Lung (tissue), 10 donors: ENCODE data around the gene CATSPER2. TPM values are rescaled to one million over a fixed set of nuclear protein-coding genes. Genes with fewer than 3 reads are reported as not detected.
"Not testable (repeated sequence)": the region's sequence is repeated elsewhere in the genome, so short reads cannot be mapped to it uniquely, and the experiment has no call there.

Experiments
- ATAC-seq: fragments of 200-7000 bp; cut with Tn5 transposase; one replicate; pipeline ENCODE4 v1.9.1; 2020; ENCODE audit warnings: moderate number of reproducible peaks; ENCODE audit not compliant: insufficient read depth, low FRiP score
- DNase-seq, 3 donors: peaks; one replicate each; pipeline ENCODE4 v3.0.0-alpha.2; 2013 to 2017
- H3K27ac ChIP-seq, 2 donors: one replicate each; pipeline ENCODE4 v1.5.1; 2013; ENCODE audit warnings: mild to moderate bottlenecking in 2 of 2, moderate library complexity in 2 of 2, control low read depth in 1 of 2, inconsistent platforms in 1 of 2, low read depth in 1 of 2, low read length in 1 of 2
- H3K27me3 ChIP-seq, 3 donors: one replicate each; pipeline ENCODE4 v1.5.1; 2013; ENCODE audit warnings: low read length in 2 of 3; ENCODE audit not compliant: control insufficient read depth in 3 of 3, insufficient read depth in 3 of 3
- H3K36me3 ChIP-seq, 4 donors: one replicate each; pipeline ENCODE4 v1.5.1; 2013; ENCODE audit warnings: low read length in 4 of 4, mild to moderate bottlenecking in 1 of 4, moderate library complexity in 1 of 4; ENCODE audit not compliant: control insufficient read depth in 4 of 4, insufficient read depth in 4 of 4
- H3K4me1 ChIP-seq, 5 donors: one replicate each; pipeline ENCODE4 v1.5.1; 2013; ENCODE audit warnings: low read length in 5 of 5, mild to moderate bottlenecking in 2 of 5, moderate library complexity in 1 of 5; ENCODE audit not compliant: control insufficient read depth in 5 of 5, insufficient read depth in 5 of 5
- H3K4me3 ChIP-seq: one replicate; pipeline ENCODE4 v1.5.1; 2013; ENCODE audit warnings: mild to moderate bottlenecking, control low read depth, moderate library complexity
- H3K9ac ChIP-seq, 2 donors: one replicate each; pipeline ENCODE4 v1.5.1; 2013; ENCODE audit warnings: low read length in 2 of 2, control low read depth in 1 of 2; ENCODE audit not compliant: insufficient read depth in 1 of 2
- H3K9me3 ChIP-seq, 4 donors: one replicate each; pipeline ENCODE4 v1.5.1; 2013; ENCODE audit warnings: low read length in 3 of 4, mild to moderate bottlenecking in 1 of 4, moderate library complexity in 1 of 4; ENCODE audit not compliant: control insufficient read depth in 4 of 4, insufficient read depth in 3 of 4
- WGBS, 2 donors: extraction: QIAGEN DNeasy Blood & Tissue Kit; methylation state at CpG; one replicate each; pipeline ENCODE4 v1.1.7; 2013; 5-methylcytosine and 5-hydroxymethylcytosine counted together
- polyA plus RNA-seq, 2 donors: library from polyadenylated mRNA; stranded (reverse); fragments of 200-250 nt; gene quantifications; one replicate each; pipeline ENCODE4 v1.2.1, GENCODE V29; 2013
- total RNA-seq, 2 donors: library from RNA; depleted of rRNA in 1 of 2; stranded (reverse); fragments of >200 nt in 1 of 2; gene quantifications; one replicate each; pipeline ENCODE4 v1.2.1, GENCODE V29; 2014 to 2021
- donor health status: Bipolar disorder and iron deficiency.
- donor health status: healthy.
- donor health status: DM: yes; HTN: yes; CAD: no.

The CATSPER2 gene
- total and polyA plus RNA-seq, 4 donors = 1.8 to 5.6 (median 3.6) TPM

DNA sequence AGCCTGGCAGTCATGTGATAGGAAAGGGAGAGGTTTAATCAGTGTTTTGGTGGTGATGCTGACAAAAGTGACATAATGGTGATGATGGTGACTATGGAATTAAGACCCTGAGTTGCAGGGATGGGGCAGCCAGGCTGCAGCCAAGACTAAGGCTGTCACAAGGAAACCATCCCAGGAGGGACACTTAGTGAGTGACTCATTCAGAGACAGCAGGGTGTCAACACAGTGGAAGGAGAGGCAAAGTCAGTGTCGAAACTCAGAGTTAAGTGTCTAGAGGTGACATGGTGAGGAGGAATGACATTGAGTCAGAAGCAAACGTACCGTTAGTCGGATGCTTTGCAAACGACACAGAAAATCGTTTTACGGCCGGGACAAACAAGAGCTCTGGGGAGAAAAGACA lies 14.7 kb upstream of the CATSPER2 start:
- H3K4me3 ChIP-seq, H3K36me3 ChIP-seq, H3K27me3 ChIP-seq, H3K4me1 ChIP-seq, DNase-seq, H3K9ac ChIP-seq, H3K9me3 ChIP-seq, H3K27ac ChIP-seq, ATAC-seq: not testable (repeated sequence)
- no CpG with 5 or more reads among the region's 8 CpGs for WGBS, 2 donors

DNA sequence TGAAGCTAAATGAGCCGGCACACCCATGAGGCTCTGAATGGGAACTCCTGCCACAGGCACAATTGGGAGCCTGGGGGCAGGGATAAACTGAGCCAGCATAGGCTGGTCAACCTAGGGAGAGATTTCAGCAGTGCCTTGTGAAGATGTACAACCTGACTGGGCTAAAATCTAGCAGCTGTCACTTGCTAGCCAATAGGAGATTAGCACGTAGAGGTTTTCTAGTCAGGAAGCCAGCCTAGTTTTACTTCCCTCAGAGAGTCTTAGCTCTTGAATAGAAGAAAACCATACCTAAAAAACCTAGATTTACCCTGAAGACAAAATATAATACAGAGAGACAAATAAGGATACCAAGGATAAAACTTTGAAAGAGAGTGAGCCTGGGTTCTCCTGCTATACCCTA lies 13.6 kb upstream of the CATSPER2 start:
- H3K36me3 ChIP-seq, H3K9ac ChIP-seq, H3K27me3 ChIP-seq, H3K9me3 ChIP-seq, ATAC-seq, H3K4me1 ChIP-seq, H3K27ac ChIP-seq, DNase-seq, H3K4me3 ChIP-seq: not testable (repeated sequence)
- WGBS, 2 donors = 100% methylated on average over 1 of the region's 2 CpGs

DNA sequence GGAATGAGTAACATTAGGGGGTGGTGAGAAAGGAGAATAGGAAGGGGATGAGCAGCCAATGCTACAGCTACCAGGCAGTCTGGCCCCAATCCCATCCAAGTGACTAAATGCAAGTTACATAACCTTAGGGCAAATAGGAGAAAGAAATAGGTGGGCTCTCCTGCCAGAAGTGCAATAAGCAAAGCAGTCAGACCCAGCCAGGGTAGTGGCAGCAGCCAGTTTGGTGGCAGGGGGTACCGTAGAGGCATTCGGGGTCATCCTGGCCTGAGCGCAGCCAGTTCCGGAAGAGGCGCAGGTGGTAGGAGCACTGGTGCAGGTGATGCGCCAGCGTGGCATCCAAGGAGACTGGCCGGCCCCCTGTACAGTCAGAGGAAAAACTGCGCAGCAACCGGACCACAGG lies 11.1 kb upstream of the CATSPER2 start:
- not testable (repeated sequence) for DNase-seq, H3K4me3 ChIP-seq, H3K27ac ChIP-seq, H3K9me3 ChIP-seq, H3K9ac ChIP-seq, H3K36me3 ChIP-seq, H3K4me1 ChIP-seq, H3K27me3 ChIP-seq, ATAC-seq
- 98 to 100% methylated on average over 2 to 7 of the region's 10 CpGs for WGBS, 2 donors

DNA sequence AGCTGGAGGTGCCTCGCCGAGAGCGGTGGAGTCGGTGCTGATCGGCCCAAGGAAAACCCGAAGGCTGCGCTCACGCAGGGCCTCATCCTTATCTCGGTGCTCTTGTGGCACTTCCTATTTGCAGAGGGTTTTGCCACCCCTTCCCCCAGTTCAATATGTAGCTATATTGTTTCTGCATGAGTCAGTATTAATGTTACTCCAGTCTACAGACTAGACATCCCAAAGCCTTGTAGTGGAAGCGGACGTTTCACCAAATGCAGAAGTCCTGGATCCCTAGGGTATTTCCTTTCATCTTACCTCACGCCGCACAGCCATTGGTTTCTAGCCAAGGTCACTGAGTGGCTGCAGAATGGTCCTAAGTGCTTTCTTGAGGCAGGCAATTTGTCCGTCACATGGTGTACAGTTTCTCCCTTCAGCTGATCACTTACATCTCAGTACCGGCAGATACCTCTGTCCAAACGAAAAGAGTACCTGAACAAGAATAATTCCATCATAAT lies 834 bp upstream of the CATSPER2 start:
- not testable (repeated sequence) for DNase-seq, H3K27ac ChIP-seq, H3K4me1 ChIP-seq, H3K36me3 ChIP-seq, H3K27me3 ChIP-seq, H3K9me3 ChIP-seq, H3K9ac ChIP-seq, H3K4me3 ChIP-seq, ATAC-seq
- WGBS, 2 donors = 93 to 98% methylated on average over 16 of the region's 16 CpGs

DNA sequence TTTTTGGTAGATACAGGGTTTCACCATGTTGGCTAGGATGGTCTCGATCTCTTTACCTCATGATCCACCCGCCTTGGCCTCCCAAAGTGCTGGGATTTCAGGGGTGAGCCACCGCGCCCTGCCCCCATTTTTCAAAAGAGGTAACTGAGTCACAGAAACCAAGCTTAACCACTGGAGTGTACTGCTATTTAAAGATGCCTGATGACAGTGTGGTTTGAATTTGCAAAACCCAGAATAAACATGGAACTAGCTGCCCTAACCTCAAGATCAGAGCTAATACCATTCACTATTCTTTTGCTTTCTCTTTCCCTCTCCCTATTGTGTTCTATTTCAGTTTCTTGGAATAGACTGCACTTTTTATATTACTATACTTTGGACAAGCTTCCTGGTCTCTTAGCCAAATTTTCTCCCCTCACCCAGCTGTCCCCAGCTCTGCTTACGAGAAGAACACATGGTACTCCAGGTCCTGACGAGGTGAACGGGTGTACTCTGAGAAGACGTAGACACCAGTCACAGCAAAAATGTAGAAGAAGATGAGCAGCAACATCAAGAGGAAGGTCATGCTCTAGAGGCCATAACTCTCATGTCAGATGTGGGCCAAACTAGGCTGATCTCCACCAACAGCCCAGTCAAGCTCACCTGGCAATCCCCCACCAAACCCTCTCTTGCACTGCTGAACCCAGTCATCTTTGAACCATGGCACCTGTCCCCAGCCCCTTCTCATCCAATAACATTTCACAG lies 10.0 kb downstream of the CATSPER2 start:
- not testable (repeated sequence) for H3K27ac ChIP-seq, H3K27me3 ChIP-seq, H3K4me3 ChIP-seq, H3K9ac ChIP-seq, H3K36me3 ChIP-seq, H3K9me3 ChIP-seq, H3K4me1 ChIP-seq, ATAC-seq, DNase-seq
- 86 to 93% methylated on average over 8 of the region's 8 CpGs for WGBS, 2 donors

DNA sequence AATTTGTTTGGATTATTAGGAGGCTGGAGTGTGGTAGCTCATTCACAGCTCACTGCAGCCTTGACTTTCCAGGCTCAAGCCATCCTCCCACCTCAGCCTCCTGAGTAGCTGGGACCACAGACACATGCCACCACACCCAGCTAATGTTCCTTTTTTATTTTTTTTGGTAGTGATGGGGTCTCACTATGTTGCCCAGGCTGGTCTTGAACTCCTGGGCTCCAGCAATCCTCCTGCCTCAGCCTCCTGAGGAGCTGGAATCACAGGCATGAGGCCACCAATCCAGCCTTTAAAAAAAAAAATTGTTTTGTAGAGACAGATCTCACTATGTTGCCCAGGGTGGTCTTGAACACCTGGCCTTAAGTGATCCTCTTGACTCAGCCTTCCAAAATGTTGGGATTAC lies 21.7 kb downstream of the CATSPER2 start:
- not testable (repeated sequence) for H3K4me1 ChIP-seq, H3K36me3 ChIP-seq, DNase-seq, H3K9ac ChIP-seq, H3K27ac ChIP-seq, H3K9me3 ChIP-seq, H3K27me3 ChIP-seq, ATAC-seq, H3K4me3 ChIP-seq
